A549 treated with AZD2906 at 1 μM for 4 hours (cell line): Measurements from ENCODE around the gene OR4M1. TPM values are rescaled to one million over a fixed set of nuclear protein-coding genes. Genes with fewer than 3 reads are reported as not detected.

Experiments used
- total RNA-seq: library from RNA; stranded (reverse); fragments of 200-300 nt; extraction: Qiagen RNA extraction; gene quantifications from 5 replicates; pipeline ENCODE4 v1.2.3, GENCODE V29; 2022

Gene OR4M1, protein sequence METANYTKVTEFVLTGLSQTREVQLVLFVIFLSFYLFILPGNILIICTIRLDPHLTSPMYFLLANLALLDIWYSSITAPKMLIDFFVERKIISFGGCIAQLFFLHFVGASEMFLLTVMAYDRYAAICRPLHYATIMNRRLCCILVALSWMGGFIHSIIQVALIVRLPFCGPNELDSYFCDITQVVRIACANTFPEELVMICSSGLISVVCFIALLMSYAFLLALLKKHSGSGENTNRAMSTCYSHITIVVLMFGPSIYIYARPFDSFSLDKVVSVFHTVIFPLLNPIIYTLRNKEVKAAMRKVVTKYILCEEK
- not detected in 5 replicates for total RNA-seq

DNA sequence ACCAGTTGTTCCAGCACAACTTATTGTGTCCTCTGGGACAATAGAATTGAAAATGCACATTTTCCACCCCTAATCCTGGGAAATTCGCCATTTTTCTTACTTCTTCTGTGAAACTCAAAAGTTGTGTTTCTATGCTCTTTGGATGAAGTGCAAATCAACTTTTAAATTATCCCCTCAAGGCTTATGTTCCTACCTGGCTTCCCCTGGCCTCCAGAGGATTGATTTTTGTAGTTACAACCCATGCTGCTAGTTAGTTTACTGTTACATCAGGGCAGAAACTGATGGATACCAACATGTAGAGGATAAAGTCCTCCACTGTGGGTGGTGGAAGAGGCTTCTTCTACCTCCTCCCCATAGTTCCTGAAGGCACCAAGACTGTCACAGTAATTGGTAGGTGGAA is at the start of gene OR4M1:
Gene OR4M1, plus strand, starts transcription at position 301 of the 400 bp plus-strand sequence. CDS start 6,819 bp downstream, outside the sequence.

DNA sequence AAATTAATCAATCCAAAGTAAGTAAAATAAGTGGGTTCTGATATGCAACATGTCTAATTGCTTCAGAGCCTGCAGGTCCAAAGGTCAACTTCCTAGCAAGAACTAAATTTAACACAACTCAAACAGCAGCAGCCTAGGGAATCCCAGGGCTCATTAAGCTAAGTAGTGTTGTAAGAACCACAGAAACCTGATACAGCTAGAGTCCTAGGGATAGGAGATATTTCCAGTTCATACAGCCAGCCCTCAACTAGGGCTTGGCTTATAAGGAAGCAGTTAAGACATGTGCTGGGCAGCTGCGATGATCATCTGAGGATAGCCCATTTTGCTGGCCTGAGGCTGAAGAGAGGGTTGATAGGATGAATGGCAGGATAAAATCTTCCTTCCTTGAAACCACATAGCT is 30.0 kb upstream of the OR4M1 start, which contains the start of gene OR4Q3:
Gene OR4Q3, plus strand, starts transcription at position 316 of the 400 bp plus-strand sequence.

DNA sequence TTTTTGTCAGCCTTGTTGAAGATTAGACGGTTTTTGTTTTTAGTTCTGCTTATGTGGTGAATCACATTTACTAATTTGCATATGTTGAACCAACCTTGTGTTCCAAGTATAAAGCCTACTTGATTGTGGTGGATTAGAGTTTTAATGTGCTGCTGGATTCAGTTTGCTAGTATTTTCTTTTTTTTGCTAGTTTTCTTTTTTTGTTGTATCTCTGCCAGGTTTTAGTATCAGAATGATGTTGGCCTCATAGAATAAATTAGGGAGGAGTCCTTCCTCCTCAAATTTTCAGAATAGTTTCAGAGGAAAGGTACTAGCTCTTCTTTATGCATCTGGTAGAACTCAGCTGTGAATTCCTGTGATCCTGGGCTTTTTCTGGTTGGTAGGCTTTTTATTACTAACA is 30.2 kb downstream of the OR4M1 start, which contains the start of gene OR4N2:
Gene OR4N2, plus strand, starts transcription at position 301 of the 400 bp plus-strand sequence. CDS start 23,679 bp downstream, outside the sequence.

Other genes starting within 250 kb of the OR4M1 start
- gene OR11H2, start 59.6 kb upstream of the OR4M1 start, total RNA-seq, result not detected in 5 replicates
- not detected in 5 replicates for gene OR4Q3, start 29.9 kb upstream of the OR4M1 start, total RNA-seq
- not detected in 5 replicates for gene OR4N2, start 30.3 kb downstream of the OR4M1 start, total RNA-seq
- gene OR4K2, start 101.6 kb downstream of the OR4M1 start, total RNA-seq, result not detected in 5 replicates
- not detected in 5 replicates for gene OR4K5, start 147.1 kb downstream of the OR4M1 start, total RNA-seq
- not detected in 5 replicates for gene OR4K1, start 157.4 kb downstream of the OR4M1 start, total RNA-seq
- gene OR4K15, start 202.1 kb downstream of the OR4M1 start, total RNA-seq, result not detected in 5 replicates
- not detected in 5 replicates for gene OR4Q2, start 228.7 kb downstream of the OR4M1 start, total RNA-seq
- not detected in 5 replicates for gene OR4K14, start 245.8 kb downstream of the OR4M1 start, total RNA-seq